Thyroid gland (tissue), 4 donors: ENCODE results near the gene PKP3.

Experiments used
- CTCF ChIP-seq, 6 experiments: fragments of 200-600 bp in 3 of 6; fragments of 450-650 bp in 3 of 6; sonication (generic) in 3 of 6; IDR thresholded peaks; one replicate each; pipeline ENCODE4 v1.5.1; 2016 to 2019; ENCODE audit warnings: antibody characterized with exemption in 6 of 6, mild to moderate bottlenecking in 2 of 6, inconsistent platforms in 1 of 6, moderate library complexity in 1 of 6
- POLR2A ChIP-seq, 2 donors: fragments of 450-650 bp; IDR thresholded peaks; one replicate each; pipeline ENCODE4 v1.6.1; 2017; ENCODE audit warnings: antibody characterized with exemption in 2 of 2, mild to moderate bottlenecking in 2 of 2, moderate library complexity in 1 of 2

GRCh38 chr11:355581-356458, 38.2 kb upstream of the PKP3 start:
- TF ChIP-seq POLR2A (IDR thresholded peaks at IDR 0.05) (no peak), CTCF (IDR thresholded peaks at IDR 0.05) (no peak)
